ENCODE results near the gene FBXO34.

FBXO34 gene, protein sequence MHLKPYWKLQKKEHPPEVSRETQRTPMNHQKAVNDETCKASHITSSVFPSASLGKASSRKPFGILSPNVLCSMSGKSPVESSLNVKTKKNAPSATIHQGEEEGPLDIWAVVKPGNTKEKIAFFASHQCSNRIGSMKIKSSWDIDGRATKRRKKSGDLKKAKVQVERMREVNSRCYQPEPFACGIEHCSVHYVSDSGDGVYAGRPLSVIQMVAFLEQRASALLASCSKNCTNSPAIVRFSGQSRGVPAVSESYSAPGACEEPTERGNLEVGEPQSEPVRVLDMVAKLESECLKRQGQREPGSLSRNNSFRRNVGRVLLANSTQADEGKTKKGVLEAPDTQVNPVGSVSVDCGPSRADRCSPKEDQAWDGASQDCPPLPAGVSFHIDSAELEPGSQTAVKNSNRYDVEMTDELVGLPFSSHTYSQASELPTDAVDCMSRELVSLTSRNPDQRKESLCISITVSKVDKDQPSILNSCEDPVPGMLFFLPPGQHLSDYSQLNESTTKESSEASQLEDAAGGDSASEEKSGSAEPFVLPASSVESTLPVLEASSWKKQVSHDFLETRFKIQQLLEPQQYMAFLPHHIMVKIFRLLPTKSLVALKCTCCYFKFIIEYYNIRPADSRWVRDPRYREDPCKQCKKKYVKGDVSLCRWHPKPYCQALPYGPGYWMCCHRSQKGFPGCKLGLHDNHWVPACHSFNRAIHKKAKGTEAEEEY

DNA sequence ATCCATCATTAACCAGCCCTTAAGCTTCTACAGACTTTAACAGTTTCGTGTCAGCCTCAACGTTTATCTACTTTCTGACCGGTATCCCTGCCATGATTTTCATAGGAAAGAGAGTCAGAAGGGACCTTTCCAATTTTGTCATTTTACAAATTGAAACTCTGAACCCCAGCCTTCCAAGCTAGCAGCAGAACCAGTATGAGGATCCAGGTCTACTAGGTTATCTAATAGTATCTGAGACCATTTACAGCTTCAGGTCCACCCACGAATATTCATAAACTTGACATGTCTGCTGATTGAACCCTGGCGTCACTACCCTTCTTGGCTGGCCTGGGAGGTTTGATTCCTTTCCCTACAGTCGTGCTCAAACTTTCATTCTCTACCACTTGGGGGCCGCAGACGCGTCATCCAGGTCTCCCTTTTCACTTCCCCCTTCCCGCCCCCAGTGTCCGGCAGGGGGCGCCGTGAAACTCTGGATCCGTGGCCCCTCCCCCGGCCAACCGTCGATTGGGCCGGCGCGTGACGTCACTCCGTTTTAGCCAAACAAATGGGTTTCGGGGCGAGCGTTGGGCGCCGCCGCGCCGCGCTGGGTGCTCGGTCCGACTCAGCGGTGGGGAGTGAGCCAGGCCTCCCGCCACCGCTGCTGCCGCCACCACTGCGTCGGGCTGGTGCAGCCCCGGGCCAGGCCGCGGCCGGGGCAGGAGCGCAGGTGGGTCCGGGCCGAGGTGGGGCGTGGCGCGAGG lies at the start of gene FBXO34:
Gene FBXO34 (plus strand): TSS at position 590 of the 740 bp plus-strand sequence. CDS start 78,970 bp downstream, outside the sequence.
- peak; percentile 100 for DNase-seq

DNA sequence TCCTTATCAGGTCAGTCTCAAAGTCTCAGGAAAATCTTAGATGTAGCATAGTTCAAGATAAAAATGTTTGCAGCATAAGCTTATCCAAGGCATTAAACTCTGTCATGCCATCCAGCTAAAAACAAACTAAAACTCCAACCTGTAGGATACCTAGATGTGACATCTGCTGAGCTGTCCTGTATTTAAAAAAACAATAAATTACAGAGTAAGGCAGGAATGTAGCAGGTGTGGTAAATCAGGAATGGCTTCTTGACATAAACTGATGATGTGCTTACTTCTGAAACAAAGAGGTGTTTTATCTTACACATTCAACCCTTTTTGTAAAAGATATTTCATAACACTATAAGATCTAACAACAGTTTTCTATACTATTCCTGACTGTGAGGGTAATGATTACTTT lies 49.3 kb upstream of the FBXO34 start:
- DNase-seq: no peak

DNA sequence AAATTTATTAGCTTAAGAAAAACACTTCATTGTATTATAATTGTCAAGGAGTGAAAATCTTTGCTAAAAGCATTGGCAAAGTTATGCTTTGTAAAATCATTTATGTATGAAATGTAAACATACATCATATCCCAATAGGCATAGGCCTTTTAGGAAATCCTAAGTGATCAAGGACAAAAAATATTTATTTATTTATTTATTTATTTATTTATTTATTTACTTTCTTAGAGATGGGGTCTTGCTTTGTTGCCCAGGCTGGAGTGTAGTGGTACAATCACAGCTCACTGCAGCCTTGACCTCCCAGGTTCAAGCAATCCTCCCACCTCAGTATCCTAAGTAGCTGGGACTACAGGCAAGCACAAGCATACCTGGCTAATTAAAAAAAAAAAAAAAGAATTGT lies 47.9 kb upstream of the FBXO34 start:
- no peak for DNase-seq

DNA sequence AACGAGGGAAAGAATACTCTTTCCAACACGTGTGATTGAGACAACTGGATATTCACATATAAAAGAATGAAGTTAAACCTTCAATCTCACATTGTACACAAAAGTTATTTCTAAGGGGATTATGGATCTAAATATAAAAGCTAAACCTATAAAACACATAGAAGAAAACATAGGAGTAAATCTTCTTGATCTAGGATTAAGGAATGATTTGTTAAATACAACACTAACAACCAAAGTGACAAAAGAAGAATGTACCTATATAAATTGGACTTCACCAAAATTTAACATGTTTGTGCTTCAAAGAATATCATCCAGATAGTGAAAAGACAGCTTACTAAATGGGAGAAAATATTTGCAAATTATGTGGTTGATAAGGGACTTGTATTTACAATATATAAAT lies 43.0 kb upstream of the FBXO34 start:
- DNase-seq: no peak

DNA sequence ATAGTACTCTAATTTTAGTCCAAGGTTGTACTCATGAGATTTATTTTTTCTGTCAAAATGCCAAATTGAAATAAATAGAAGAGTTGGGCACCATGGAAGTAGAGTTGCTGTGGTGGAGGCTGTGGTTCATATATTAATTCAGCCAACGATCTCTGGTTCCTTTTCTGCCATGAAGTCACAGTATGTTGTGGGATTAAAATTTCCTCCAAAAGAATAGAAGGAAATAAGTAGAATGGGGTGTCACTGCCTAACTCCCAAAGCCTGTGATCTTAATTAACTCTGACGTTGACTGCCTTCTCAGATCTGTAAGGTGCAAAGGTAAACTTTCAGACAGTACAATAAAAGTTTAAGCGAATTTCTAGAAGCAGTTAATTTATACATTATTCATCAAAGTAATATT lies 37.6 kb upstream of the FBXO34 start:
- no peak for DNase-seq

DNA sequence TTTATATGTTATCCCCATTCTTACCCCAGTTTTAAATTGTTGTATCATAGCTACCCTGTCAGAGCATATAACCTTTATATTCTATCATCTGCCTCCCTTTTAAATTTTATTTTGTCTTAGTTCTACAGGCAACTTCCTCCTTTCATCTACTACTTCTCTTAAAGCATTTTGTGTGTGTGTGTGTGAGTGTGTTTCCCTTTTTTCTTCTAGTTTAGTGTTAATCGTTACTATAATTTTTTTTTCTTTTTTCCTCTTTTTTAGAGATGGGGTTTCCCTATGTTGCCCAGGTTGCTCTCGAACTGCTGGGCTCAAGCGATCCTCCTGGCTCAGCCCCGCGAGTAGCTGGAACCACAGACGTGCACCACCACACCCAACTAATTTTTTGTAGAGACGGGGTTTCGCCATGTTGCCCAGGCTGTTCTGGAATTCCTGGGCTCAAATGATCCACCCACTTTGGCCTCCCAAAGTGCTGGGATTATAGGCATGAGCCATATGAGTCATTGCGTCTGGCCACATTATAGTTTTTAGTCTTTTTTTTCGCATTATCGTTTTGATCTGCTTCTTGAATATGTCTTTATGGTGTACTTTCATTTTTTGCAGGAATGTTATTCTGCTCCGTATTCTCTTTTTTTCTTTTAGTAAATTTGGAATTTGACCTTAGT lies 33.1 kb upstream of the FBXO34 start:
- DNase-seq: no peak

DNA sequence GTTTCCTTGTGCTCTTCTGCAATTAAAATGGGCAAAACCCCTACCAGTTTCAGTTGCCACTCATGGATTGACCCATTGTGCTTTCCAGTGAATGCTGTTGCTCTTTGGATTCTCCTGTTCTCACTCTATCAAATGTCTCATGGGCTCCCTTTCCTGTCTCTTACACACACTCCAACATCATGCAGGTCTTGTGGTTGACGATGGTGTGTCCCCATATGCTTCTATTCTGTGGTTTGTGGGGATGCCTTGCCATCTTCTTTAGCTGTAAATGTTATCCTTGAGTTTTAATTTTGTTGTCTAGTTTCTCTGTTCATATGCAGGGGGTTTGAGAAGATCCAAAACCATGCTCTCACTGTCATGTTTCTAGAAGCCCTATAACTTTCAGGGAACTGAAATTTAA lies 31.9 kb upstream of the FBXO34 start:
- no peak for DNase-seq

DNA sequence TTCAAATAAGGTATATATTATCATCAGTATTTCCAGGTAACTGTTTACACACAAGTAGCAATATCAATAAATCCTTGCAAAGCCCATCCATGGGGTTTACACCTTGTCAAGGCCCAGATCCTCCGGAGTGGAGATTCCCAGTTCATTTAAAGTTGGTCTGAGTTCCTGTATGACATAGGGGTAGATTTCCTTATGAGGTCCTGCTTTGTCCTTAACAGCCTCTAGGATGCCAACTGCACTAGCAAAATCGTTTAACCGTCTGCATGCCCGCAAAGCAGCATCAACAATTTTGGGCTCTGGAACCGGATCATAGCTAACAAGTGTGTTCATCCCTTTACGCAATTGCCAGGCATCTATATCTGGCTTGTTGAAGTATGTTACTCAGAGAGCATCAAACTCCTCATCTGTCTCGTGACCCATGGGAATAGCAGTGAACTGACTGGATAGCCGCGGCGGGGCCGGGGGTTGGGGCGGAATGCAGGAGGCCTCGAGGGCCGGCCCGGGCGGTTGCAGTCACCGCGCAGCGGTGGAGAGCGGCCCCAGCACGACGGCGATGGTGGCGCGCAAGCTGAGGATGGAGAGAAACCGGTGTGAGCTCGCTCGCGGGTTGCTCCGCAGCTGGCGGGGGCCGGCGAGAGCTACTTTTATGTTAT lies 30.6 kb upstream of the FBXO34 start:
- no peak for DNase-seq

DNA sequence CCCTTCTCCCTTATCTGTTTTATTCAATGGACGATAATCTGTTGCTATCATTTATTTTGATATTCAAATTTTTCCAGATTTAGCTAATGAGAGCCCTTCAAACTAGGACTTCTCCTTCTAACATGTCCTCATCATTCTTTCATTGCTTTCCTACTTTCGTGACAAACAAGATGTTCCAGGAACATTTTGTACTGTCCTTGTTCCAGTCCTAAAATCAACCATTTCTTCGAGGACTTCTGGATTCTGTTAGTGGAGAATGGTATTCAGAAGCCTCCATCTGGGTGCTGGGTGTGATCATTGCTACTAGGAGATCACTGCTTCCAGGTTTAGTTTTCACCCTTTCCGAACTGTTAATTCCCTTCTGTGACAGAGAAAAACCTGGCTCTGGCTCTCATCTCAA lies 29.5 kb upstream of the FBXO34 start:
- DNase-seq: no peak

DNA sequence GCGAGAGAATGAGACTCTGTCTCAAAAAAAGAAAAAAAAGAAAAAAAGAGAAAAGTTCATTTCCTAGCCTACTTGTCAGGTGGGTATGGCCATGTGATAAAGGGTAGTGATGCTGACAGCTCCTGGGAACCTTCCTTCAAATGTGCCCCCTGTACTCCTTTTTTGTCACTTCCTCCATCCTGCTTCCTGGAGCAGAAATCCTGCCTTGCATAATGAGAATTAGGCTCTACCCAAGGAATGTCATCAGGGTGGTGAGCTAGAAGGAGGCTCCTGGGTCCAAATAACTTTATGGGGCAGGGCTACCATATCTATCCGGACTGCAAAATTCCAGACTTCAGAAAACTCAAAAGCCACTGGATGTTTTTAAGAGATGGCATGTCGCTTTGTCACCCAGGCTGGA lies 27.8 kb upstream of the FBXO34 start:
- DNase-seq: no peak

DNA sequence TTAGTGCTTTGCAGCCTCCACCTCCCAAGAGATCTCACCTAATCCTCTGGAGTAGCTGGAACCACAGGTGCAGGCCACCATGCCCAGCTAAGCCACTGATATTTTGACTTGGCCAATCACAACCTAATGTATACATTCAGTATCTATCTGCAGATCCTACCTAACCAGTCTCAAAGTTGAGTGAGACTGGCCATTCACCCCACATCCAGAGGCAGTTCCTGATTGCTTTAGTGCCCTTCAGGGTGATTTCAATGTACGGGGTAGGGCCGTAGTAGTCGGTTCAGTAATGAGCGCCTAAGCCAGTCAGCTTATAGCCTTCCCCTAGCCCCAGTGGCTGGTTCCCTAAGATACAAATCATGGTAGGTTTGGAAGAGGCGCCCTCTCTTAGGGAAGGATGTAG lies 27.4 kb upstream of the FBXO34 start:
- DNase-seq: no peak

DNA sequence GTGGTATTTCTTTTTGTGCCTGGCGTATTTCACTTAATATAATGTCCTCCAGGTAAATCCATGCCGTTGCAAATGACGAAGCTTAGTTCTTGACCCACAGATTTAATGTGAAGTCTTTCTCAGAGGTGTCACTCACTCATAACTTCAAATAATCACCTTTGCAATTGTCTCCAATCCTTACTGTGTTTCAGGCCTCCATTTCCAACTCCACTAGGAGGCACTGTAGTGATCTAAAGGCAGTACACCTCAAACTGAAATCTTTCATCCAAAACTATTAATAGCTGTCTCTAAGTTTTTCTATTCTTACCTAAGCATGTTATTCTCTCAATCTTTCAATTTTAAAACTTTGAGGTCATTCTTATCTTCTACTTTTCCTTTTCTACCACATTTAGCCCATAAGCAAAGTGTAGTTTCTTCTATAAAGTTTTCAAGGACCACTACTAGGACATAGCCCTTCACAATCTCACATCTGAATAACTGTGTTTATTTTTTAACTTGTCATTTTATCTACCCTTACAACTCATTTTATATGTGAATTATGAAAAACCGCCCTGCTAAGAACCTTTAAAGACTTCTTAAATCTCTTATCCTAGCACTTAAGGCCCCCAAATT lies 25.5 kb upstream of the FBXO34 start:
- DNase-seq: no peak

DNA sequence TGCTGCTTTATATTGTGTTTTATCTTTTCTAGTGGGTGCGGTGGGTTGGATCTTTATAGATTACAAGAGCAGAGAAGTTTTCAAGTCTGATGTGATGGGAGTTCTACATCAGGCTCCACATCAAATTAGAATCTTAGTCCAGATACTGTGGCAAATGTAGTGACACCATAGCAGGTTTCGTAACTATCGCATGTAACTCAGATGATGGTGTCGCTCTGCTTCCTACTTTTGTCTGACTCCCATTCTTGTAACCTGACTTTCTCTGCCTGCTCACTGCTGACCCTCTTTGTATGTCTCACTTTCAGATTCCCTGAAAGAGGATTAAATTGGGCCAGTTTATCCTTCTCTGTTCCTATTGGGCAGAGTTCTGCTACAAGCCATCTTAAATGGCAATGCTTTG lies 22.8 kb upstream of the FBXO34 start:
- no peak for DNase-seq

DNA sequence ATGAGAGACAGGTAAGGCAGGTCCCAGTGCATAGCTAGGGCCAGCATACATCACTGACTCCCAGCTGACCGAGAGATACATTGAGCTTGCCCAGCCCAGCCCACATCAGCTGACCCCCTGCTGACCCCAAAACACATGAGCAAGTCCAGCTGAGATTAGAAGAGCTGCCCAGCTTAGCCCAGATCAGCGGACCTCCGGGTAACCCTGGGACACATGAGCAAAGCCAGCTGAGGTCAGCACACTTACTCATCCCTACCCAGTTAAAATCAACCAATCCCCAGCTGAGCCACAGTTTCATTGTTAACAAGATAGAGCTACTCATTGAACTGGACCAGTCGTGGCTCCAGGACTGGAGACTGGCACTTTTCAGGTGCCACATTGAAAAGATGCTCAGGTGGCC lies 21.8 kb upstream of the FBXO34 start:
- no peak for DNase-seq

DNA sequence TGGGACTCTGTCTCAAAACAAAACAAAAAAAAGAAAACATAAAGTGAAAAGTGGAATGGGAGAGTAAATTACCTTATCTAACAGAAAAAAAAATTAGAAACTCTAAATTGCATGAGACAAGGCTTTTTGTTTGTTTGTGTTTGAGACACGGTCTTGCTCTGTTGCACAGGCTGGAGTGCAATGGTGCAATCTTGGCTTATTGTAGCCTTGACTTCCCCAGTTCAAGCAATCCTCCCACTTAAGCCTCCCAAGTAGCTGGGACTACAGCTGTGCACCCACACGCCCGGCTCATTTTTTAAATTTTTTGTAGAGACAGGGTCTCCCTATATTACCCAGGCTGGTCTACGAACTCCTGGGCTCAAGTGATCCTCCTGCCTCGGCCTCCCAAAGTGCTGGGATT lies 17.9 kb upstream of the FBXO34 start:
- no peak for DNase-seq

DNA sequence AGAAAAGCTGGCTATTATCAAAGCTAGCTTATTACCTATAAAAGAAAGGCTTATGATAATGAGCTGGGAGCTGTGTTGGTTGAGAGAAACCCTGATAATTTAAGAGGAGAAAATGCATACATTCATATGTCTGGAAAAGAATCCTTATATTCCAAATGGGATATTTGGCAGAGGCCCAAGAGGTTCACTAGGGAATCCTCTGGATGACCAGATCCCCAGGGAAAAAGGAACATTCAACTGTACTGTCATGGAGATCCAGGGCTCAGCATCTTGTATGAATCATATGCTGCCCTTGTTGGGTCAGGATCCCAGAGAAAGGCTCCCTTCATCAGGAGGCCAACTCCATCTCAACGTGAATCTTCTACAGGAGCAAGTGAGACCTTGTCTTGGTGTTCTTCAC lies 16.6 kb upstream of the FBXO34 start:
- no peak for DNase-seq

DNA sequence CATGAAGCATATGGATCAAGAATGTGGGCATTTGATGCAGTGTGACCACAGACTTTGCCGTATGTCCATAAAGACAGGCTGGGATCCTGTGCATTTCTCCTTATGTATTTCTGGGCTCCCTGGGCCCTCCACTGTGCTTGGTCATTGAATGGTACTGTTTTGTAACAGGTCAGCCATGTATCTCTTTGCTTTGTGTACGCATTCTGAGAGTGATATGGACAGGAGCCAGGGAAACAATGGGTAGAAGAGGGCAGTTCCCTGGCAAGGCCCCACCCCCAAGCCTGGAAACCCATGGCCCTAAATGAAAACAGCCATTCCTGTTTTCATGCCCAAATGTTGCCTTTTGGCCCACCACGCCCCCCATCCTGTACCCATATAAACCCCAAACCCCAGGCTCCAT lies 15.2 kb upstream of the FBXO34 start:
- no peak for DNase-seq

DNA sequence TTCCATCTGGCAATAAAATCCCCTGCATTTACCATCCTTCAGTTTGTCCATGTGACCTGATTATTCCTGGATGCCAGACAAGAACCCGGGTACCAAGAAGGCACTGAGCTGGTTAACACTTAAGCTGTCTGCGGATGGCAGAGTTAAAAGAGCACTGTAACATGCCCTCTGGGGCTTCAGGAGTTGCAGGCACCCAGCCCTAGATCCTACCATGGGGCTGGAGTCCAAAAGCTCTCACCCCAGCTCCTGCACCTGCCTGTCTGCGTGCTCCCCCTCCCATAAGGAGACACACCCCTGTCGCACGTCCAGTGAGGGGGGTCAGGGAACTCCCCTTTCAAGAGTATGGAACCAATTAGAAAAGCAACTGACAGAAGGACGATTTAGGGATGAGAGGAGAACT lies 14.6 kb upstream of the FBXO34 start:
- DNase-seq: no peak

DNA sequence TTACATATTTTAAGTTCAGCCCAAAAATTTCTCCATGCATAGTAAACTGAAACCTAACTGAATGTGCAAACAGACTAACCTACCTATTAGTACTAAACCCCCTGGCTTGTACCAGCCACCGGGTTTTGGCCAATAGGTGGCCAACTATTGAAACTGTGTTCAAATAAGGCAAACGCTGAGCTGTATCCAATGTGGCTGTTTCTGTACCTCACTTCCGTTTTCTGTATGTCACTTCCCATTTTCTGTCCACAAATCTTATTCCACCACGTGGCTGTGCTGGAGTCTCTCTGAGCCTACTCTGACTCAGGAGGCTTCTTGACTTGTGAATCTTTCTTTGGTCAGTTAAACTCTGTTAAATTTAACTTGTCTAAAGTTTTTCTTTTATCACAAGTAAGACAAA lies 6.0 kb upstream of the FBXO34 start:
- DNase-seq: no peak

DNA sequence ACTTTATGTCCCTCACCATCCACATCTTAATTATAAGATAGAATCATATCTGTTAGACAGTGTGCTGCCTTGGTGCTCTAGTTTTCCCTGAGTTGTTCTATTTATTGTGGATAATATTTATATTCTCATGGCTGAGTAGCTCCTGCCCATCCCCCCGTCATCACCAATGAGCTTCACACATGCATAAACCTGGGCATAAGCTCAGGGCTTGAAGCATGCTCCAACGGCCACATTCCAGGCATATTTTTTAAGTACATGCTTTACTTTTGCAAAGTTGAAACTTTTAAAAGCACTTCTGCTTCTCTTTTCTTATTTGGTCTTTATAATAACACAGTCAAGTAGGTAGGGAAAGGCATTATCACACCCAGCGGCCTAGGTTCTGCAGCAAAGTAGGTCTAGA lies 3.4 kb upstream of the FBXO34 start:
- DNase-seq: no peak

DNA sequence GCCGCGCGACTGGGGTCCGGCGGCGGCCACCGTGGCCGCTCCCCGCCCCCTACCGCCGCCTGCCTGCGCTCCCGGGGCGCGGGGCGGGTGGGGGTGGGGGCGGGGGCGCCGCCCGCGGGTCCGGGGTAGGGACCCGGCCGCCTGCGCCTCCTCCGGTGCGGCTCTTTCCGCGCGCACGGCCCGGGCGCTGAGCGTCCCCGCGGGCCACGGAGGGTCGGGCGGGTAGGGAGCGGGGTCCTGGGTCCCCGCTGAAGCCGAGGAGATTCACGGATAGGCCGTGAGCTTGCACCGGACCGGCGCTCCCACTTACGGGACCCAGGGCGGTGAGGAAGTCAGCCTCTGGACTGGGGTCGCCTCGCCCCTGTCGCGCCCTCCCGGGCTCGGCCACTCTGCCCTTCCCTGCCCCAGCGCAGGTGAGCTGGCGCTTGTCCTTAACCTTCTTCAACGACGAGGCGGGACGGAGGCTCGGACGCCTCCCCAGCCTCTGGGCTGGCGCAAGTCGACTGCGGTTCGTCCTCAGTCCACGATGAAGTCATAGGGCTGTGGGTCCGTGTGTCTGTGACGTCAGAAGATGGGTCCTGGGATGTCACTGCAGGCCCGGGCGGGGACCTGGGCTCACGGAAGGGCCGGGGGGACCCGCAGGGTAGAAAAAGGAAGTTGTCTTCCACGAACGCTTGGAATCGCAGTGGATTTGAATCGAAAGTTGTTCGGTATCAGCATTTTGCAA lies 514 bp downstream of the FBXO34 start:
- DNase-seq: peak; percentile 81

DNA sequence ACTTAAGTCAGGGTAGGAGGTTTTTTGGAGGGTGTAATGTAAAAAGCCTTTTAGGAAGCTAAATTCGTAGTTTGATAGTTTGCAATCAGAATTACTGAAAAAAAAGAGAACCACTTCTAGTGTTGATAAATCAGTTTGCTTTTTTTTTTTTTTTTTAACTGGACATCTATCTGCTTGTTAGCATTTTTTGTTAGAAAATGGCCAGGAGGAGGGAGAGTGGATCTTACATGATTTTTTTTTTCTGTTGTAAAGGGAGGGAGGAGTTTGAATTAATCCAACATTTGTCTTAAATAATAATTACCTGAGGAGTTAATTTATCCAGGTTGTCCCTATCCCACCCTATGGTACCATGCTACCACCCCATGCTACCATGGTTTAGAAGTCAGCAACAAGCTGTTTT lies 1.2 kb downstream of the FBXO34 start:
- DNase-seq: no peak

All from activated CD8-positive, alpha-beta memory T cell treated with anti-CD3 and anti-CD28 coated beads for 24 hours (primary cell).